Lung (tissue), 12 donors: ENCODE data around the gene CNMD. TPM values are rescaled to one million over a fixed set of nuclear protein-coding genes. Genes with fewer than 3 reads are reported as not detected.

ENCODE experiments used
- ATAC-seq: fragments of 200-7000 bp; cut with Tn5 transposase; one replicate; pipeline ENCODE4 v1.9.1; 2020; ENCODE audit warnings: moderate number of reproducible peaks; ENCODE audit not compliant: insufficient read depth, low FRiP score
- DNase-seq, 3 donors: peaks; one replicate each; pipeline ENCODE4 v3.0.0-alpha.2; 2013 to 2017
- H3K27ac ChIP-seq, 2 donors: one replicate each; pipeline ENCODE4 v1.5.1; 2013; ENCODE audit warnings: mild to moderate bottlenecking in 2 of 2, moderate library complexity in 2 of 2, control low read depth in 1 of 2, inconsistent platforms in 1 of 2, low read depth in 1 of 2, low read length in 1 of 2
- H3K27me3 ChIP-seq, 3 donors: one replicate each; pipeline ENCODE4 v1.5.1; 2013; ENCODE audit warnings: low read length in 2 of 3; ENCODE audit not compliant: control insufficient read depth in 3 of 3, insufficient read depth in 3 of 3
- H3K36me3 ChIP-seq, 4 donors: one replicate each; pipeline ENCODE4 v1.5.1; 2013; ENCODE audit warnings: low read length in 4 of 4, mild to moderate bottlenecking in 1 of 4, moderate library complexity in 1 of 4; ENCODE audit not compliant: control insufficient read depth in 4 of 4, insufficient read depth in 4 of 4
- H3K4me1 ChIP-seq, 5 donors: one replicate each; pipeline ENCODE4 v1.5.1; 2013; ENCODE audit warnings: low read length in 5 of 5, mild to moderate bottlenecking in 2 of 5, moderate library complexity in 1 of 5; ENCODE audit not compliant: control insufficient read depth in 5 of 5, insufficient read depth in 5 of 5
- H3K4me3 ChIP-seq: one replicate; pipeline ENCODE4 v1.5.1; 2013; ENCODE audit warnings: mild to moderate bottlenecking, control low read depth, moderate library complexity
- H3K9ac ChIP-seq, 2 donors: one replicate each; pipeline ENCODE4 v1.5.1; 2013; ENCODE audit warnings: low read length in 2 of 2, control low read depth in 1 of 2; ENCODE audit not compliant: insufficient read depth in 1 of 2
- H3K9me3 ChIP-seq, 4 donors: one replicate each; pipeline ENCODE4 v1.5.1; 2013; ENCODE audit warnings: low read length in 3 of 4, mild to moderate bottlenecking in 1 of 4, moderate library complexity in 1 of 4; ENCODE audit not compliant: control insufficient read depth in 4 of 4, insufficient read depth in 3 of 4
- CTCF ChIP-seq: IDR thresholded peaks from 2 replicates; pipeline ENCODE4 v1.5.1; 2012; ENCODE audit warnings: mild to moderate bottlenecking; ENCODE audit errors: control extremely low read depth, extremely low read depth
- WGBS, 2 donors: extraction: QIAGEN DNeasy Blood & Tissue Kit; methylation state at CpG; one replicate each; pipeline ENCODE4 v1.1.7; 2013; 5-methylcytosine and 5-hydroxymethylcytosine counted together
- polyA plus RNA-seq, 2 donors: library from polyadenylated mRNA; stranded (reverse); fragments of 200-250 nt; gene quantifications; one replicate each; pipeline ENCODE4 v1.2.1, GENCODE V29; 2013
- total RNA-seq, 2 donors: library from RNA; depleted of rRNA in 1 of 2; stranded (reverse); fragments of >200 nt in 1 of 2; gene quantifications; one replicate each; pipeline ENCODE4 v1.2.1, GENCODE V29; 2014 to 2021
- donor health status: control.
- donor health status: control.
- donor health status: Bipolar disorder and iron deficiency.
- donor health status: healthy.
- donor health status: DM: yes; HTN: yes; CAD: no.

The CNMD gene
- total and polyA plus RNA-seq, 4 donors, result 0.09 to 1.2 (median 0.10) TPM; not detected in 1

- Histone ChIP-seq H3K27me3 (no peaks in the 10 kb centered on the region), H3K9ac (no peak overlapping the region), H3K4me3 (no peak overlapping the region), H3K9me3 (no peaks in the 10 kb centered on the region), H3K27ac (no peak overlapping the region), H3K36me3 (peaks cover 9 to 47% (median 13%) of the 10 kb centered on the region in 4 donors), H3K4me1 (no peaks in the 10 kb centered on the region)
- TF ChIP-seq CTCF, result no peak
- DNase-seq (no peak), ATAC-seq (no peak)
- 97 to 98% methylated on average over 4 of the region's 4 CpGs for WGBS, 2 donors
Observed at GRCh38 chr13:52664272-52664671, 75.3 kb downstream of the CNMD start.

GRCh38 chr13:52659340-52659739 is 80.3 kb downstream of the CNMD start:
- Histone ChIP-seq H3K27me3 (no peaks in the 10 kb centered on the region), H3K9ac (no peak overlapping the region), H3K36me3 (peaks cover 3 to 29% (median 6%) of the 10 kb centered on the region in 4 donors), H3K4me3 (no peak overlapping the region), H3K27ac (no peak overlapping the region), H3K9me3 (no peaks in the 10 kb centered on the region), H3K4me1 (peaks cover 0 to 10% (median 3%) of the 10 kb centered on the region in 5 donors)
- DNase-seq (no peak), ATAC-seq (no peak)
- TF ChIP-seq CTCF, result no peak
- 95% methylated on average over 2 of the region's 2 CpGs for WGBS, 2 donors

Other genes with a start within 250 kb of the CNMD start
- gene HNRNPA1L2, start 97.4 kb downstream of the CNMD start, total RNA-seq, result 10 to 100 TPM in 1 of 2 donors, 1 to 10 TPM in 1; 7.2 to 10.3 TPM
- 1 to 10 TPM; 4.8 to 9.5 TPM for gene HNRNPA1L2, start 97.4 kb downstream of the CNMD start, polyA plus RNA-seq
- gene SUGT1, start 87.0 kb downstream of the CNMD start, total RNA-seq, result 10 to 100 TPM; 39.2 to 48.7 TPM
- 10 to 100 TPM; 30.6 to 37.0 TPM for gene SUGT1, start 87.0 kb downstream of the CNMD start, polyA plus RNA-seq
- under 1 TPM in 1 of 2 donors, not detected in 1; 0.28 TPM for gene PCDH8, start 108.8 kb upstream of the CNMD start, total RNA-seq
- under 1 TPM in 1 of 2 donors, not detected in 1; 0.06 TPM for gene PCDH8, start 108.8 kb upstream of the CNMD start, polyA plus RNA-seq